Esophagus muscularis mucosa (tissue), 4 donors: ENCODE data around the gene GALNT2. TPM values are rescaled to one million over a fixed set of nuclear protein-coding genes. Genes with fewer than 3 reads are reported as not detected.

ENCODE experiments used
- DNase-seq: peaks from one replicate; pipeline ENCODE4 v3.0.0-alpha.2; 2017; ENCODE audit errors: extremely low spot score
- H3K27ac ChIP-seq, 4 donors: fragments of 200-600 bp; sonication (generic); replicated peaks in 1 of 4; 1 replicate in 3 of 4; 2 replicates in 1 of 4; pipeline ENCODE4 v1.5.1; 2016 to 2019; ENCODE audit warnings: mild to moderate bottlenecking in 1 of 4
- H3K27me3 ChIP-seq, 4 donors: fragments of 200-600 bp; sonication (generic); one replicate each; pipeline versions ENCODE4 v1.5.1 to v1.6.0; 2016 to 2019
- H3K36me3 ChIP-seq, 4 donors: fragments of 200-600 bp; sonication (generic); one replicate each; pipeline ENCODE4 v1.5.1; 2016 to 2019
- H3K4me1 ChIP-seq, 4 donors: fragments of 200-600 bp; sonication (generic); one replicate each; pipeline ENCODE4 v1.5.1; 2016 to 2019
- H3K4me3 ChIP-seq, 4 donors: fragments of 200-600 bp; sonication (generic); 1 replicate in 2 of 4; 2 replicates in 2 of 4; pipeline ENCODE4 v1.5.1; 2016 to 2019; ENCODE audit warnings: mild to moderate bottlenecking in 4 of 4, moderate library complexity in 1 of 4
- H3K9me3 ChIP-seq, 4 donors: fragments of 200-600 bp; sonication (generic); 1 replicate in 3 of 4; 2 replicates in 1 of 4; pipeline ENCODE4 v1.5.1; 2016 to 2019
- EP300 ChIP-seq: sonication (generic); formaldehyde crosslinking; IDR thresholded peaks from one replicate; pipeline ENCODE4 v1.6.1; 2017; ENCODE audit warnings: antibody characterized with exemption
- POLR2A ChIP-seq: fragments of 450-650 bp; IDR thresholded peaks from one replicate; pipeline ENCODE4 v1.6.1; 2017; ENCODE audit warnings: antibody characterized with exemption, moderate library complexity, mild to moderate bottlenecking, low read depth
- POLR2AphosphoS5 ChIP-seq, 2 donors: sonication (generic); formaldehyde crosslinking; IDR thresholded peaks; one replicate each; pipeline ENCODE4 v1.6.1; 2017; ENCODE audit warnings: antibody characterized with exemption in 2 of 2
- WGBS: methylation state at CpG from one replicate; pipeline ENCODE4 v1.1.5; 2018; 5-methylcytosine and 5-hydroxymethylcytosine counted together
- intact Hi-C: fragments of 100-400 bp; cut with DNase I; formaldehyde crosslinking; loops from one replicate; pipeline ENCODE4 v1.15.1; 2023
- total RNA-seq, 4 donors: library from RNA; depleted of rRNA; stranded (reverse); fragments of >200 nt; gene quantifications; one replicate each; pipeline versions ENCODE4 v1.1.0 to v1.2.1, GENCODE V29; 2016
- TF ChIP-seq, protein P1 (sequence below), 3 experiments: fragments of 200-600 bp in 2 of 3; fragments of 450-650 bp in 1 of 3; sonication (generic) in 2 of 3; IDR thresholded peaks; one replicate each; pipeline ENCODE4 v1.5.1; 2017 to 2019; ENCODE audit warnings: antibody characterized with exemption in 3 of 3, mild to moderate bottlenecking in 2 of 3, moderate library complexity in 1 of 3

GALNT2 gene
- total RNA-seq, 4 donors from 2014 or later = 89.6 to 145 (median 129) TPM

DNA sequence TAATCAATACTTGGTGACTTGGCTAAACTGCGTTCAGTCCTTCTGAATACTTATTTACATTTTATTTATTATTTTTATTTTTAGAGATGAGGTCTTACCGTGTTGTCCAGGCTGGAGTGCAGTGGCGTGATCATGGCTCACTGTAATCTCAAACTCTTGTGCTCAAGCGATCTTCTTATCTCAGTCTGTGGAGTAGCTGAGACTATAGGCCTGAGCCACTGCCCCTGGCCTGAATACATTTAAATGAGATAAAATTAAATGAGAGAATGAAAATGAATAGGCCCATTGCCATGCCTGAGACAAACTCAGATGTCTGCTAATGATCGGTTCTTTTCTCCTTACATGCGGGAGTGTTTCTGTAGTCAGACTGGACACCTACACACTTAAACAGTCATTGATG is 86.0 kb downstream of the GALNT2 start:
- Histone ChIP-seq H3K27ac (peak overlapping the region; percentile 7 to 53 (median 42)), H3K4me1 (peaks cover 30 to 83% (median 72%) of the 10 kb centered on the region in 4 donors), H3K27me3 (no peaks in the 10 kb centered on the region), H3K4me3 (no peak overlapping the region), H3K9me3 (no peaks in the 10 kb centered on the region), H3K36me3 (peaks cover 0 to 3% (median 0%) of the 10 kb centered on the region in 4 donors)
- no peak for DNase-seq
- no peak for TF ChIP-seq POLR2A
- no peak for TF ChIP-seq EP300
- no peak for TF ChIP-seq POLR2AphosphoS5 (IDR thresholded peaks at IDR 0.05)
- TF ChIP-seq, protein P1, sequence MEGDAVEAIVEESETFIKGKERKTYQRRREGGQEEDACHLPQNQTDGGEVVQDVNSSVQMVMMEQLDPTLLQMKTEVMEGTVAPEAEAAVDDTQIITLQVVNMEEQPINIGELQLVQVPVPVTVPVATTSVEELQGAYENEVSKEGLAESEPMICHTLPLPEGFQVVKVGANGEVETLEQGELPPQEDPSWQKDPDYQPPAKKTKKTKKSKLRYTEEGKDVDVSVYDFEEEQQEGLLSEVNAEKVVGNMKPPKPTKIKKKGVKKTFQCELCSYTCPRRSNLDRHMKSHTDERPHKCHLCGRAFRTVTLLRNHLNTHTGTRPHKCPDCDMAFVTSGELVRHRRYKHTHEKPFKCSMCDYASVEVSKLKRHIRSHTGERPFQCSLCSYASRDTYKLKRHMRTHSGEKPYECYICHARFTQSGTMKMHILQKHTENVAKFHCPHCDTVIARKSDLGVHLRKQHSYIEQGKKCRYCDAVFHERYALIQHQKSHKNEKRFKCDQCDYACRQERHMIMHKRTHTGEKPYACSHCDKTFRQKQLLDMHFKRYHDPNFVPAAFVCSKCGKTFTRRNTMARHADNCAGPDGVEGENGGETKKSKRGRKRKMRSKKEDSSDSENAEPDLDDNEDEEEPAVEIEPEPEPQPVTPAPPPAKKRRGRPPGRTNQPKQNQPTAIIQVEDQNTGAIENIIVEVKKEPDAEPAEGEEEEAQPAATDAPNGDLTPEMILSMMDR (IDR thresholded peaks at IDR 0.05) = no peak
- 96% methylated on average over 6 of the region's 6 CpGs for WGBS
- intact Hi-C loops = no loop called here

DNA sequence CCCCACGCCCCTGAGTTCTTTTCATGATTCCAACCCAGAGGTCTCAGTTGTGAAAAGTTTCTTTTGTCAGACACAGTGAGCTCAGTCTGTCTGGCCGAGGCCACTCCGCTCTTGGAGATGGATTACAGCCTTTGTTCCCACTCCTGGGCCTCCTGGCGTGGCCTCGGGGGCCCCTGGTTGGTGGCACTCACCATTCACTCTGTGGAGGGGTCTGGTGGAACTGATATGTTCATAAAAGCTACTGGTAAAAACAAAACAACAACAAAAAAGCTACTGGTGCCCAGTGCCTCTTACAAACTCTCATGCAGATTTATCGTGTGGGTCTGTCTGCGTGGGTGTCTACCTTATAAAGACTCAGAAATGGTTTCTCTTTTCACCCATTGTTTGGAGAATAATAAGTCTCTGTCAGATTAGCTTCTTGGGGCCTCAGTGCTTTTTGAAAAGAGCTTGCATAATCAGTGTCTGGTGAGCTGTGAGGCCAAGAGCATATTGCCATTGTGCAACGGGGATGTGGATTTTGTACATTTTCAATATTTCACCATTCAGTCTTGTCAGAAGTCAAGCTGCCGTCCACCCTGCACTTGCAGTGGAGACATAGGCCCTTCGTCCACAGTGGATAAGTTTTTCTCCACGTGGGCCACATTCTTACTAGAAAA is 86.7 kb downstream of the GALNT2 start:
- Histone ChIP-seq H3K4me1 (peaks cover 36 to 87% (median 72%) of the 10 kb centered on the region in 4 donors), H3K27me3 (no peaks in the 10 kb centered on the region), H3K27ac (peak overlapping the region; percentile 36 to 64 (median 52)), H3K9me3 (no peaks in the 10 kb centered on the region), H3K36me3 (peaks cover 0 to 3% (median 0%) of the 10 kb centered on the region in 4 donors), H3K4me3 (no peak overlapping the region)
- peak; percentile 25 to 49 for TF ChIP-seq POLR2AphosphoS5 (IDR thresholded peaks at IDR 0.05)
- TF ChIP-seq, protein P1 (IDR thresholded peaks at IDR 0.05) = no peak
- intact Hi-C loops = no loop called here
- no peak for DNase-seq
- 71% methylated on average over 11 of the region's 11 CpGs for WGBS

DNA sequence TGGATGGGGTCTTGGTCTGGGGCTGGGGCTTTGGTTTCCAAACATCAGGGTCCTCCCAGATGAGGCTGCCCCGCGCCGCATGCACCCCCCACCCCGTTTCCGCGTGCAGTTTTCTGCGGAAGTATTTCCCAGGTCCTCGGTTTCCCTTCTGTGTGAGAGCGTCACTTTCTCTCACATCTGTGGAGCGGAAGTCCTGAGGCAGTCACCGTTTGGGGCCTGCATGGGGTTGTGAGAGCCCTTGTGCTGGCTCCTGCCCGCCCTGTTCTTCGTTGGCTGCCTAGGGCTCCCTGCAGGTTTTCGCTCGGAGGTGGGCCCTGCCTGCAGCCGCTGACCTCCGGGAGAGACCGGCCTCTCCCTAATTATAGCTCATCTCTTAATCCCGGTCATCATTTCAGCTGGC is 88.0 kb downstream of the GALNT2 start:
- no peaks in the 10 kb centered on the region for H3K9me3 ChIP-seq
- peaks cover 0 to 3% (median 0%) of the 10 kb centered on the region in 4 donors for H3K36me3 ChIP-seq
- no peak overlapping the region for H3K4me3 ChIP-seq
- WGBS = 93% methylated on average over 16 of the region's 19 CpGs
- TF ChIP-seq POLR2AphosphoS5 (IDR thresholded peaks at IDR 0.05) (no peak), POLR2A (no peak), EP300 (no peak)
- TF ChIP-seq, protein P1 (IDR thresholded peaks at IDR 0.05) = no peak
- no peak for DNase-seq
- H3K27me3 ChIP-seq = no peaks in the 10 kb centered on the region
- H3K27ac ChIP-seq = peak overlapping the region in 3 of 4 donors; percentile 28 to 55 (median 50)
- intact Hi-C loops = no loop called here
- H3K4me1 ChIP-seq = peaks cover 47 to 87% (median 73%) of the 10 kb centered on the region in 4 donors

DNA sequence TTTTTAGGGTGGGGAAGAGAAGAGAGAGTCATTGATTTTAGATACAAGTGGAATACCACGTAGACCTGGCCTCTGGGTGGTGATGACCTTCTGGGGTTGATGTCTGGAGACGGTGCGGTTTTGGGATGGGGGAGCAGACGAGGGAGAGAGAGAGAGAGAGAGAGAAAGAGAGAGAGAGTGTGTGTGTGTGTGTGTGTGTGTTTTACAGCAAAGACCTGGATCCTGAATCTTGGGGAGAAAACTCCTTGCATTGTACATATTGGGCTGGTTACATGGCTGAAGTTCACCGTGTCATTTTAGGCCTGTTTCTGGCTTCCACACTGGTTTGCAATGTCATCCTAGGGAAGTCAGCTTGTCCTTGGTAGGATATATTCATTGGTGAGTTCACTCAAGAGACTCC is 89.0 kb downstream of the GALNT2 start:
- WGBS = 87% methylated on average over 4 of the region's 5 CpGs
- H3K27ac ChIP-seq = no peak overlapping the region
- peaks cover 47 to 87% (median 73%) of the 10 kb centered on the region in 4 donors for H3K4me1 ChIP-seq
- no peaks in the 10 kb centered on the region for H3K9me3 ChIP-seq
- no peak for TF ChIP-seq EP300
- TF ChIP-seq, protein P1 (IDR thresholded peaks at IDR 0.05) = no peak
- no peak for TF ChIP-seq POLR2A
- TF ChIP-seq POLR2AphosphoS5 (IDR thresholded peaks at IDR 0.05) = no peak
- intact Hi-C loops = no loop called here
- DNase-seq = no peak
- H3K27me3 ChIP-seq = no peaks in the 10 kb centered on the region
- no peak overlapping the region for H3K4me3 ChIP-seq
- peaks cover 0 to 3% (median 0%) of the 10 kb centered on the region in 4 donors for H3K36me3 ChIP-seq
